GM19372 (cell line): ENCODE results near the gene CATSPERB.
"Not testable (repeated sequence)": the region's sequence is repeated elsewhere in the genome, so short reads cannot be mapped to it uniquely, and the experiment has no call there.

Experiments
- ATAC-seq: cut with Tn5 transposase; IDR thresholded peaks from one replicate; pipeline ENCODE4 v1.9.1; 2021; ENCODE audit warnings: mild to moderate bottlenecking, low read depth, moderate library complexity; ENCODE audit not compliant: unreplicated experiment

CATSPERB gene

GRCh38 chr14:91731986-91732385 lies at the start of gene CATSPERB:
Gene CATSPERB, minus strand, starts transcription at chr14:91732086. Its CDS starts 2,607 bp downstream, at chr14:91729479.
- no peak for ATAC-seq

GRCh38 chr14:91780452-91780851 lies 48.6 kb upstream of the CATSPERB start:
- no peak for ATAC-seq

- ATAC-seq: no peak
These were observed 46.3 kb upstream of the CATSPERB start for GRCh38 chr14:91778217-91778616.

GRCh38 chr14:91774140-91775096 lies 42.5 kb upstream of the CATSPERB start:
- no peak for ATAC-seq

GRCh38 chr14:91770185-91770584 lies 38.3 kb upstream of the CATSPERB start:
- ATAC-seq: no peak

GRCh38 chr14:91755570-91756295 lies 23.8 kb upstream of the CATSPERB start:
- no peak for ATAC-seq

- ATAC-seq: no peak
These were observed 22.9 kb upstream of the CATSPERB start for GRCh38 chr14:91754819-91755218.

GRCh38 chr14:91754185-91754584 lies 22.3 kb upstream of the CATSPERB start:
- no peak for ATAC-seq

- no peak for ATAC-seq
These were observed 21.7 kb upstream of the CATSPERB start for GRCh38 chr14:91753501-91754128.

GRCh38 chr14:91752961-91753360 lies 21.1 kb upstream of the CATSPERB start:
- no peak for ATAC-seq

- no peak for ATAC-seq
These were observed 19.8 kb upstream of the CATSPERB start for GRCh38 chr14:91751719-91752118.

- no peak for ATAC-seq
These were observed 18.8 kb upstream of the CATSPERB start for GRCh38 chr14:91750634-91751198.

GRCh38 chr14:91749868-91750267 lies 18.0 kb upstream of the CATSPERB start:
- no peak for ATAC-seq

GRCh38 chr14:91748049-91748448 lies 16.2 kb upstream of the CATSPERB start:
- no peak for ATAC-seq

- no peak for ATAC-seq
These were observed 13.5 kb upstream of the CATSPERB start for GRCh38 chr14:91745344-91745743.

- ATAC-seq: no peak
These were observed 12.2 kb upstream of the CATSPERB start for GRCh38 chr14:91744068-91744480.

GRCh38 chr14:91743305-91743653 lies 11.4 kb upstream of the CATSPERB start:
- no peak for ATAC-seq

GRCh38 chr14:91742621-91743304 lies 10.9 kb upstream of the CATSPERB start:
- no peak for ATAC-seq

GRCh38 chr14:91739867-91740266 lies 8.0 kb upstream of the CATSPERB start:
- not testable (repeated sequence) for ATAC-seq

GRCh38 chr14:91737619-91738018 lies 5.7 kb upstream of the CATSPERB start:
- ATAC-seq: no peak
